ENCODE results near the gene FBLN2.

The FBLN2 gene

DNA sequence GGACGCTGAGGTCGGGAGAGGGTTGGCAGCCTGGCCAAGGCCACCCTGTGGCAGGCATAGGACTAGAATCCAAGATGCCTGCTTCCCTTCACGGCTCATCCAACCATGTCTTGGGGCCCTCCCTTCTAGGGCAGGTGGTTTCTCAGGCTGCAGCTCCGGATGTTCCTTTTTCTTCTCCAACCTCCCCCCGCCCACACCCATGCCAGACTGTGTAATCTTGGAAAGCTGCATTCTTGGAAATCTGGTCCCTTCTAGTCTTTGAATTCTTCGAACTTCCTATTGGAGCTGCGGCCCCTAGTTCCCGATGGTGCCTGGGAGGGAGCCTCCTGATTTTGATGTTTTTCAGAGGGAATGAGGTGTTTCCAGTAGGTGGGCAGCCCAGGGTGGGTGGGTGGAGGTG, 109.8 kb downstream of the FBLN2 start:
- no peak overlapping the region for H3K4me3 ChIP-seq (ENCODE audit: control insufficient read depth, low read depth, low read length)
- TF ChIP-seq, protein P1, sequence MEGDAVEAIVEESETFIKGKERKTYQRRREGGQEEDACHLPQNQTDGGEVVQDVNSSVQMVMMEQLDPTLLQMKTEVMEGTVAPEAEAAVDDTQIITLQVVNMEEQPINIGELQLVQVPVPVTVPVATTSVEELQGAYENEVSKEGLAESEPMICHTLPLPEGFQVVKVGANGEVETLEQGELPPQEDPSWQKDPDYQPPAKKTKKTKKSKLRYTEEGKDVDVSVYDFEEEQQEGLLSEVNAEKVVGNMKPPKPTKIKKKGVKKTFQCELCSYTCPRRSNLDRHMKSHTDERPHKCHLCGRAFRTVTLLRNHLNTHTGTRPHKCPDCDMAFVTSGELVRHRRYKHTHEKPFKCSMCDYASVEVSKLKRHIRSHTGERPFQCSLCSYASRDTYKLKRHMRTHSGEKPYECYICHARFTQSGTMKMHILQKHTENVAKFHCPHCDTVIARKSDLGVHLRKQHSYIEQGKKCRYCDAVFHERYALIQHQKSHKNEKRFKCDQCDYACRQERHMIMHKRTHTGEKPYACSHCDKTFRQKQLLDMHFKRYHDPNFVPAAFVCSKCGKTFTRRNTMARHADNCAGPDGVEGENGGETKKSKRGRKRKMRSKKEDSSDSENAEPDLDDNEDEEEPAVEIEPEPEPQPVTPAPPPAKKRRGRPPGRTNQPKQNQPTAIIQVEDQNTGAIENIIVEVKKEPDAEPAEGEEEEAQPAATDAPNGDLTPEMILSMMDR (IDR thresholded peaks at IDR 0.05; ENCODE audit: control insufficient read depth, insufficient read depth, low read depth, low read length, missing control alignments) = no peak
- DNase-seq (ENCODE audit: low read depth) = no peak

DNA sequence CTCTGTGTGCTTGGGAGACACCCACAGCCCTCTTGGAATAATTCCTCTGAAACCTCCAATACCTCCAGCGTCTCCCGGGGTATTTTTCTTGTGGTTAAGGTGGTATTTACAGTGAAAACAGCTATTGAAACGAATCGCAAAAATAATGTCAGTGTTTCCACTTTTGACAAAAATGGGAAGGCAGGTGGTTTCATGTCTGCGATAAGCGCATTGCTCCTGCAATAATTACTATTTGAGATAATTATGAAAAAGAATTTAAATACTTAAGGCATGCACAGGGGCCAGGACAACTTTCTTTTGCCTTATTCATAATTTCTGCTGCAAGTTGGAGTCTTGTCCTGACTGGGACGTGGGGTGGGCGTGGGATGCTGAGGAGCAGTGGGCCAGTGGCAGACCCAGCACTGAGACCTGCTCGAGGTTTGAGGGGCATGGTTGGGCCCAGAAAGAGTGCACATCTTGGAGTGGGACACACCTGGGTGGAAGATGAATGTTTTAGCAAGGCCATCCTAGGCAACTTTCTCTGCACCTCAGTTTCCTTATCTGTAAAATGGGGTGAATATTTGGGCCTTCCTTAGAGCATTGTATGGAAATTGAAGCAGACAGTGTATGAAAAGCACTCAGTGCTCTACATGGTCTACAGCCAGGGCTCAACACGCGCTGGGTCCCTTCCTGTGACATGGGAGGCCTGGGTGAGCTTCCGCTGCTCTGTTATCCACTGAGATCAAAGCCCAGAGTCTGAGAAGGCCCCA, 110.5 kb downstream of the FBLN2 start:
- no peak overlapping the region for H3K4me3 ChIP-seq (ENCODE audit: control insufficient read depth, low read depth, low read length)
- DNase-seq (ENCODE audit: low read depth) = no peak
- TF ChIP-seq, protein P1 (IDR thresholded peaks at IDR 0.05; ENCODE audit: control insufficient read depth, insufficient read depth, low read depth, low read length, missing control alignments) = no peak

DNA sequence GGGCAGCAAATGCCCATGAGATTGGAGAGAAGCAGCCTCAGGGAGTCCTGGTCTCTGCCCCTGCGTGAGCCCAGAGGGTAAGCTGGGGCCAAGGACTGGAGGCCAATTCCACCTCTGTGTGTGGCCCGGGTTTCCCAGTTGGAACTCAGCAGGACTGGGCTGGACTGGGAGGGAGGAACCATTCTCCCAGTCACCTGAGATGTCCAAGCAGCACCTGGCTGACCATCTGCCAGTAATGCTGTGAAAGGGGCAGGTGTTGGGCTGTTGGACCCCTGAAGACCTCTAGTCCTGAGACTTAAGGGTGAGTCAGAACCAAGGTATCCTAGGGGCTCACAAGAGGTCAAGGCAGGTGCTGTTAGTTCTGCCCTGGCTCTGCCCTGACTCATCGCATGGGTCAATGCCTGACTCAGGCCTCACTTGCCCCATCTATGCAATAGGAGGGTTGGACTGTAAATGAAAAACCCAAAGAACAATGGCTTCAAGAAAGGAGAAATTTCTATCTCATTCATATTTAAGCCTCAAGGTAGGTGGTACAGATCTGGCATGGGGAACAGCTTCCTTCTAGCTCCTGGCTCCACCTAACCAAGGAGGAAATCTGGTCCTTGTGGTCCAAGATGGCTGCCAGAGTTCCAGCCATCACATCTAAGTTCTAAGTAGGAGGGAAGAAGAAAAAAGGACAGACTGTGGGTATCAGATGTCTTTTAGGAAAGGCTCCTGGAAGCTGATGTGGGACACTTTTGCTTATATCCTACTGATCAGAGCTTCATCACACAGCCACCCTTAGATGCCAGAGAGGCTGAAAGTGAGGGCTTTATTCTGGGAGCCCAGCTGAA, 111.3 kb downstream of the FBLN2 start:
- no peak for DNase-seq (ENCODE audit: low read depth)
- no peak overlapping the region for H3K4me3 ChIP-seq (ENCODE audit: control insufficient read depth, low read depth, low read length)
- TF ChIP-seq, protein P1 (IDR thresholded peaks at IDR 0.05; ENCODE audit: control insufficient read depth, insufficient read depth, low read depth, low read length, missing control alignments) = no peak

DNA sequence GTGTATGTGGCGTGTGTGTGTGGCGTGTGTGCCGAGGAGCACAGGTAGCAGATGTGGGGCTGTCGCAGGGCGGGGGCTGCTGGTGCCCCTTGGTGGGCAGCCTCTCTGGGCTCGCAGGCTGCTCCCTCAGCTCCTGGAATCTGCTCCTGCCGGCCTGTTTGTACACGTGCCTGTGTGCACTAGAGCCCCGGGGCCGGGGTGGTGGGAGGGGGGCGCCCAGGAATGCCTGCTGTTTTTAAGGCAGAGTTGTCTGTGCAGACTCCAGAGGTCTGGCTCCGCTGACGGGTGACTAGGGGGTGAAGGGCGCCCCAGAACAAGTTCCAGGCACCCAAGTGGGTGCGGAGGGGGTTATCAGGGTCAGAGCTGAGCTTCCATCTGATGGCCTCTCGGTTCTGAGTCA, 112.2 kb downstream of the FBLN2 start:
- TF ChIP-seq, protein P1 (IDR thresholded peaks at IDR 0.05; ENCODE audit: control insufficient read depth, insufficient read depth, low read depth, low read length, missing control alignments) = no peak
- DNase-seq (ENCODE audit: low read depth) = no peak
- no peak overlapping the region for H3K4me3 ChIP-seq (ENCODE audit: control insufficient read depth, low read depth, low read length)

DNA sequence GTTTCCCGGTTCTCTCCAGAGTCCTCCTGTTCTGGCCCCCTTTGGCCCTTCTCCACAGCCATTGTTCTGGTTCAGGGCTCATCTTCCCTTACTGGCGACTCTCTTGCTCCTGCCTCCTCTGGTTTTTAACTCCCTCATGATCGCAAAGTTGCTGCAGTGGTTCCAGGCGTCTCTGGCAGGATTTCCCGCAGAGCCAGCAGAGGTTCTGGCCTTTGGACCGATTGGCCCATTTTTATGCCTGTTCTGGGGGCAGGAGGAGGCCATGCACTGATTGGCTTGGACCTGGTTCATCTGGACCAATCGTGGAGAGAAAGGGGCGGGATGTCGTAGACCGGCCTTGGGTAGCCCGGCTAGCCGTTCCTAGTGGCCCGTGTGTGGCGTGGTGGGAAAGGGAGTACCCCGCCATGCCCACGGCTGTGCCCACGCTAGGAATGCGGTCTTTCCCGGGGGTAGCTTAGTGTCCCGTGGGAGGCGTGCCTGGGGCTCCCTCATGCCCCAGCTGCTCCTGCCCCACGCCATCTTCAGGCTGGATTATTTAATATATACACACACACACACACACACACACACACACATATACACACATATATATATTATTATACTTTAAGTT, 113.4 kb downstream of the FBLN2 start:
- TF ChIP-seq, protein P1 (IDR thresholded peaks at IDR 0.05; ENCODE audit: control insufficient read depth, insufficient read depth, low read depth, low read length, missing control alignments) = no peak
- no peak overlapping the region for H3K4me3 ChIP-seq (ENCODE audit: control insufficient read depth, low read depth, low read length)
- DNase-seq (ENCODE audit: low read depth) = no peak

DNA sequence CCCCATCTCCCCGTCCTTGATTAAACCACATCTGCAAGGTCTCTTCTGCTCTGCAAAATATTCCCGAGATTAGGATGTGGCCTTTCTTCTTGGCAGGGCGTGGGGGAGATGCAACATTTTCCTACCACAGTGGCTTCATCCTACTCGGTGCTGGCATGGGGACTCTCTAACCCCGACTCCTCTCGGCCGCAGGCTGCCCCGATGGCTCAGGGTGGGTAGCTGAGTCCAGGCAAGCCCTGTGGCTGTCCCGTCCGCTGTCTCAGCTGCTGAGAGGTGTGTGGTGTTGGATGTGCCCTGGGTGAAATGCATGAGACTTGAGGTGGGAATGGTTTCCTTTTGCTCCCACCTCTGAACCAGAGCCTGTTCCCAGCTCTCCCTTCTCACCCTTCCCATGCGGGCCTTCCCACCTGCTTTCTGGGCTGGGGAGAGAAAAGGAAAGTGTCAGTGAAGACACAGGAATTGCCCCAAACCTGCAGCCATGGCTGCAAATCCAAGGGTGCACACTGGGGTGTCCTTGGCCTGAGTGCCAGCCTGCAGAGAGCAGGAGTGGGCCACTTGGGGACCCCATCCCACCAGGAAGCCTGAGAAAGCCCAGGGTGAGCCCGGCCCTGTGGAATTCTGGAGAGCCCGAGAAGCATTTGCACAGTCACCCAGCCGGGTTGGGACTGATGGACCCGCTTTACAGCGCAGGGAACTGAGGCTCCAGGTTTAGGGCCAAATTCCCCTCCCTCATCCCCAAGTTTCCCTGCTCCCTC, 115.0 kb downstream of the FBLN2 start:
- no peak overlapping the region for H3K4me3 ChIP-seq (ENCODE audit: control insufficient read depth, low read depth, low read length)
- DNase-seq (ENCODE audit: low read depth) = no peak
- TF ChIP-seq, protein P1 (IDR thresholded peaks at IDR 0.05; ENCODE audit: control insufficient read depth, insufficient read depth, low read depth, low read length, missing control alignments) = no peak

Data from AG09309 (cell line).